SIG-M5 (cell line): ENCODE data around the gene MECR.

ENCODE experiments used
- DNase-seq: peaks from one replicate; lab custom pipeline; 2025; lab: John Stamatoyannopoulos, UW

Gene MECR

GRCh38 chr1:29202053-29202452 lies 28.7 kb downstream of the MECR start:
- DNase-seq: no peak

GRCh38 chr1:29201595-29202051 lies 29.1 kb downstream of the MECR start:
- DNase-seq: no peak

GRCh38 chr1:29200906-29201594 lies 29.7 kb downstream of the MECR start:
- no peak for DNase-seq

DNA sequence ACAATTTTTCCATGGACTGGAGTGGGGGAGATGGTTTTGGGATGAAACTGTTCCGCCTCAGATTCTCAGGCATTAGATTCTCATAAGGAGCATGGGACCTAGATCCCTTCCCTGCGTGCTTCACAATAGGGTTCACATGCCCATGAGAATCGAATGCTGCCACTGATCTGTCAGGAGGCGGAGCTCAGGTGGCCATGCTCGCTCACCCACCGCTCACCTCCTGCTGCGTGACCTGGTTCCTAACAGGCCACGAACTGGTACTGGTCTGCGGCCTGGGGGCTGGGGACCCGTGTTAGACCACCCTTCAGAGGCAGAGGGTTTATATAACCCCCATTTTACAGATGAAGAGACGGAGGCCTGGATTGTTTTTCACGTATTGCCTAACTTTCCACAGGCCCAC lies 32.7 kb downstream of the MECR start:
- DNase-seq: no peak

- no peak for DNase-seq
Measured at GRCh38 chr1:29197590-29197924, 33.2 kb downstream of the MECR start.

DNA sequence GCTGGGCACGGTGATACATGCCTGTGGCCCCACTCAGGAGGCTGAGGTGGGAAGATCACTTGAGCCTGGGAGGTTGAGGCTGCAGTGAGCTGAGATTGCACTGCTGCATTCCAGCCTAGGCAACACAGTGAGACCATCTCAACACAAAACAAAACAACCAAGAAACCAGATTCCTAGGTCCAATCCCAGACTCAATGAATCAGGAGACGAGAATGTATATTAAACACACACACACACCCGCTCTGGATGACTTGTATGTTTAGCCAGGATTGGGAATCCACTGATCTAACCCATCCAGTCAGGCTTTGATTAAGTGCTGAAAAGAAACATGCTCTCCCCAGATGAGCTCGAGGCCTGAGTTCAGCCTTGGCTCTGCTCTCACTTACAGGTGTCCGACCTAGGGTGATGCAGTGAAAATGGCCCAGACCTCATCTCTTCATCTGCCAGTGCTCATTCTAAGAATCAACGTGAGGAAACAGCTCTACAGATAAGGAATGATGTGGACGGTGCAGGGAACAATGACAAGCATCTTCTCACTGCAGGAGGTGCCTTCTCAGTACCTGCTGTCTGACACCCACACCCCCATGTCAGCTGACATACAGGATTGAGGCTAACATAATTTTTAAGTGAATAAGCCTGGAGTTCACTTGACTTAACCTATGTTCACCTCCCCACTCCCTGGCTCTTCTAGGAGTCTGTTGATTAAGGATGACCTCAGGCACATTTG lies 33.7 kb downstream of the MECR start:
- no peak for DNase-seq

DNA sequence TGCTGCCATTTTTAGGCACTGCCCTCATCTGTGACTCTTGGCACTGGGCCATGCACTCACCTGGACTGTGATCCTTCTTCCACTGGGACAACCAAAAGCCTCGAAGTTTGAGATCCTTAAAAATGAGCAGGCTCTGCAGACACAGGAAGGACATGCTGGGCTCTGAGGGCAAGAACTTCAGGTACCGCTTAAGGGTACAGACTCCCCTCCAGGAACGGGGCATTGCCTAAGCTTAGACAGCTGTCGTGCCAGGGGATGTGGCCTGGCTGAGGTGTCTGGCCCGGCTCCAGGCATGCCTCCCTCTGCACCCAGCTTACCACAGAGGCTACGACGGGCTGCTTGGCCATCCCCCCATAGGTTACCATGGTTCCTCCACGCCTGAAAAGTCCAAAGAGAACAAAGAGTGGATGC lies 34.8 kb downstream of the MECR start:
- no peak for DNase-seq

GRCh38 chr1:29193879-29194455 lies 36.8 kb downstream of the MECR start:
- no peak for DNase-seq

- no peak for DNase-seq
Measured at GRCh38 chr1:29190718-29191117, 40.0 kb downstream of the MECR start.

DNA sequence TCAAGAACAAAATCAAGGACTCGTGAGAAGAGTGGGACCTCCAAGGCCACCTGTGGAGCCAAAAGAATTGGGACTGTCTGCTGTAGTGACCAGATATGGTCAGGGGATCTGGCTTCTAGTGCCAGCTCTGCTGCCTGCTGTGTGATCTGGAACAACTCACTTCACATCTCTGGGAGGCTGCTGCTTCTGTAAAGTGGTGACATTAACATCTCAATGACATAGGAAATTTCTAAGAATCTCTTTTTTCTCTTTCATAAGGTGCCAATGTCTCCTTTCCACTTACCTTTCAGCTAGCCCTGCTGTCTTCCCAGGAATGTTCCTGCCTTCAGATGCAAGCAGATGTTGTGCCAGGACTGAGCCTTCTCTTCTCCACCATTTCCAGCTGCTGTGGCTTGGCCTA lies 44.0 kb downstream of the MECR start:
- no peak for DNase-seq

- no peak for DNase-seq
Measured at GRCh38 chr1:29186252-29186651, 44.5 kb downstream of the MECR start.

- DNase-seq: no peak
Measured at GRCh38 chr1:29183287-29183686, 47.4 kb downstream of the MECR start.

DNA sequence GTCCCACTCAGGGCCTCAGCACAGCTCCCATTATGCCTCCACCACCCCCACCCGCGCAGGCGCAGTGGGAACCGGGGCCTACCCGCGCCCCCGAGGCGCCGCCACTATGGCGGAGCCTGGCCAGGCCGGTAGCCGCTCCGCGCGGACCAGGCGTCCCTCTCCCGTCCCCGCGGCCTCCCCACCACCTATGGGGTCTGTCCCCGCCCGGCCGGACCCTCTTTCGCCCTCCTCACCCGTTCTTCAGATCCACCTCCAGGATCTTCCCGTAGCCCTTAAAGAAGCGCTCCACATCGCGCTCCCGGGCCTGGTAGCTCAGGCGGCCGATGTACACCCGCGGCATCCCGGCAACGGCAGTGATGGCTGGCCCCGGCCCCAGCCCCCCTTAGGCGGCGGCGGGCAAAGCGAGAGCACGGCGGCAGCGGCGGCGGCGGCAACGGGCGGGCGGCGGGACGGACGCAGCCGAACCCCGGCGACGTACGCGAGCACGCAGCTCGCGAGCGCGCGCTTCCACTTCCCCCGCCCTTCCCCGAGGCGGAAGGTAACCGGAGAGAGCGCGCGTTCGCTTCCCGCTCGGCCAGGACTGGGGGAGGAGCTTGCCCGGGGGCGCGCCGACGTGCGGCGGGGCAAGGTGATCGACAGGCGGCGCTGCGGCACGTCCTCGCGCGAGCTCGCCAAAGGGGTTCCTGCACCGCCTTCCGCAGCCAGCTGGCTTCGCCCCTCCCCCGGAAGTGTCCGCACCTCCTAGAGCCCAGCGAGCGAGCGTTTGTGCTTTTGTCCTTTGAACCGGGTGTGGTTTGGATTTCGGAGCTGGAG lies 49.1 kb downstream of the MECR start, which contains the start of gene SRSF4:
Gene SRSF4 (minus strand): TSS at position 488 of the 813 bp plus-strand sequence. CDS start 148 bp downstream, at position 340.
- DNase-seq: peak; percentile 75

DNA sequence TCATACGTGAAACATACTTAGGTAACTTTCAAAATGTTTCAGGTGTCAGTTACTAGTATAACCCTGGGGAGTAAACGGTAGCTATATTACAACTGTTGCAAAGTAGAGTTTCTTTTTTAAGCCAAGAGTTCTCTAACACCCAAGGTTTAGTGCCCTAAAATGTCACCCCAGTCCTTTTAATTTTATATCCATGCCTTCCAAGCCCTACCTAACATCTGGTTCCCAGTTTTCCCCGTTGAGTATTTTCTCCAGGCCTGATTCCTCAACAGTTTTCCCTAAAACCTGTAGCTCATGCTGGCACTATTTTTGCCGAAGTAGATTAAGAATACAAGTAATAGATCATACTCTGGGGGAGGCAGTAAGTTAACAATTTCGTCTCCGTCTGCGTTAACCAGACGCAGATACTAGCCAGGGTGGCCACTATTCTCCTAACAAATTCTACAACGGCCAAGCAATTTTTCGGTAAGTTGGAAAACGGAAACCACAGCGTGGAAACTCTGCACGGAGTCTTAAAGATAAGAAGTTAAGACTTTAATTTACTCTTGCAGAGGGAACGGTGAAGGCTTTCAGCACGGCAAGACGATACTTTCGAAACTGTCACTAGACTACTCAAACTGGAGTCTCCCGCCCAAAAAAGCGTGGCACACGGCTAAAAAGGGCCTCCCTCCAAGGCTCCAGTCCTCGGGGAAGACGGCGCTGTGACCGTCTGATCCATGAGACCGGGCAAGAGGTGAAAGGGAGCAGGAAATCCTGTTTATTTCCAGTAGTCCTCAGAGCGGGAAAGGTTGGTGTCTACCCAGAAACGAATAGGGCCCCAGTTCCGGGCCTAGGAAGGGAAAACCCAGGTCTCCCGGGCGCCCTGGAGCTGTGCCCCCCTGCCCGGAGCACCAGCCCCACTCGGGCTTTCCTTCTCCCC lies 50.0 kb downstream of the MECR start:
- DNase-seq: no peak

GRCh38 chr1:29179641-29180184 lies 51.0 kb downstream of the MECR start:
- no peak for DNase-seq

DNA sequence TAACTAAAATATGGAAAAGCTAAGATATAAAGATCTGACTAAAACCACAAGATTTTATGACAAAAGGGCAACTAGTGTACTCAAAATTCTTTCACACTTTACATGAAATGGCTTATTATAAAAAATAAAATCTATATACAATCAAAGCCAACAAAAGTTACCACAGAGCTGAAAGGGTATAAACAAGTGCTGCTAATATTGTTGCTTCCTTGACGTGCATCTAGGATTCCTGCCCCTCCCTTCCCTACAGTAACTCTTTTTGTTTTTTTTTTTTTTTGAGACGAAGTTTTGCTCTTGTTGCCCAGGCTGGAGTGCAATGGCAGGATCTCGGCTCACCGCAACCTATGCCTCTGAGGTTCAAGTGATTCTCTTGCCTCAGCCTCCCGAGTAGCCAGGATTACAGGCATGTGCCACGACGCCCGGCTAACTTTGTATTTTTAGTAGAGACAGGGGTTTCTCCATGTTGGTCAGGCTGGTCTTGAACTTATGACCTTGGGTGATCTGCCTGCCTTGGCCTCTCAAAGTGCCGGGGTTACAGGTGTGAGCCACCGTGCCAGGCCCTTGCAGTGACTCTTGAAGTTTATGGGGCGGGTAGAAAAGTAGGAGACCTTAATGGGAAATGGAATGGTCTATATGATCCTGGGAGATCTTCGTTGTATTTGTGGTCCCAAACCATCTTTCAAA lies 53.6 kb downstream of the MECR start:
- no peak for DNase-seq

DNA sequence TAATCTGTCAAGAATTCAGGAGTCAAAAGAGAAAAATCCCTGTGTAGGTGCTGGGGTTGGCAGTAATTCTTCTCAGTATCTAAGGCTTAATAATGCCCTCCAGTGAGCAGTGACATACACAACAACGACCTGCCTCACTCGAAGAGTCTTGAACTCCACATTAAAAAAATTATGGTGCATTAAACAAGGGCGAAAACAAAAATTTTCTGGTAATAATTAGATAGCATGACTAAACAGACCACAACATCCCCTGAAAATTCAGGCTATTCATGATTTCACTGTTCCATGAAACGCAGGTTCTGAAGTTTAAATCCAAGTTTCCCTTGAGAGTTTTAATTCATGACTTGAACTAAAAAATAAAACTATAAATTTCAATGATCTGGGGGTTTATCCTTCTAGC lies 54.2 kb downstream of the MECR start:
- no peak for DNase-seq

- DNase-seq: no peak
Measured at GRCh38 chr1:29172415-29172939, 58.3 kb downstream of the MECR start.

DNA sequence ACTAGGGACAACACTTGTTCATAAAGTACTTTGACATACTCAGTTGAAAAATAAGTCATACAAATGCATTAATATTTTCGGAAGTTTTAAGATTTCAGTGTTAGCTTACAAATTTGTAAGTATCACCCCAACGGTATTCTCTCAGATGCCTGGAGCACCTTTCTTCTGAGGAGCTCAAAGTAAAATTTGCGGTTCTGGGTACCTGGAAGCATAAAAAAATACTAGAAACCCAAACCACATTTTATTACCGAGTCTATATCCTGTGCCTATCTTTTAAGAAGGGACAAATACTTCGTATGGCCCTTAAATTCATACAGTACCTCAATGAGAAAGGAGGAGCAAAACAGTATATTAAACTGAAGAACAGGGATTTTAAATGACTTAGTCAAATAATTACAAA lies 59.2 kb downstream of the MECR start:
- DNase-seq: no peak

DNA sequence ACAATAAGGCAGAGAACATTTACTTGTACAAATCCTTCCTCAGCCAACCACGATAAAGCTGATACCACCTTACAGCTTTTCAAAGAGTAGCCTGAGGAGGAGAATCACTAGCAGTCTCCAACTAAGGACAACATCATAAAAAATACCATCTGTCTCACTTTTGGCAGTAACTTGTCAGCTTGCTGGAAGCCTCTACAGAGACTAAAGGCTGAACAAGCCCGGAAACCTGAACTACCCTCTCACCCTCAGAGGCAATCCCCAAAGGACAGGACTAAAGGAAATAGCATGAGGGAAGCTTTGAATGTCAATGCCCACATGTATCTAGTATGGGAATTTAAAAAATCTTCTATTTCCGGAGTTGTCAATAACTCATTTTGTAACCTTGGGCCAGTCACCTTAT lies 59.6 kb downstream of the MECR start:
- no peak for DNase-seq
